HepG2 (cell line): ENCODE measurements around the gene CFAP70. TPM values are rescaled to one million over a fixed set of nuclear protein-coding genes. Genes with fewer than 3 reads are reported as not detected.

Experiments
- ERF ChIP-seq: IDR thresholded peaks from 2 replicates; pipeline ENCODE4 v1.6.1; 2018; ENCODE audit warnings: missing biosample characterization, missing genetic modification reagents
- LBX2 ChIP-seq: sonication (generic); formaldehyde crosslinking; IDR thresholded peaks from 2 replicates; pipeline ENCODE4 v1.5.0; 2020; ENCODE audit warnings: missing genetic modification reagents, mild to moderate bottlenecking, borderline replicate concordance
- NCOA5 ChIP-seq: sonication (generic); formaldehyde crosslinking; IDR thresholded peaks from 2 replicates; pipeline ENCODE4 v1.4.0; 2020; ENCODE audit warnings: missing genetic modification reagents
- PHF5A ChIP-seq: IDR thresholded peaks from one replicate; pipeline ENCODE4 v1.6.1; 2018; ENCODE audit warnings: low read depth, missing genetic modification reagents; ENCODE audit not compliant: unreplicated experiment
- RBM22 ChIP-seq: fragments of 200-400 bp; formaldehyde crosslinking; optimal IDR thresholded peaks from 2 replicates; pipeline ENCODE3; 2017; ENCODE audit warnings: mild to moderate bottlenecking, low read length, moderate library complexity
- REL ChIP-seq: sonication (generic); formaldehyde crosslinking; conservative IDR thresholded peaks from 2 replicates; pipeline ENCODE4 v1.8.0; 2022; ENCODE audit warnings: mild to moderate bottlenecking, missing genetic modification reagents, moderate library complexity
- TIGD3 ChIP-seq: sonication (generic); formaldehyde crosslinking; IDR thresholded peaks from 2 replicates; pipeline ENCODE4 v1.5.1; 2020; ENCODE audit warnings: mild to moderate bottlenecking, missing genetic modification reagents, borderline replicate concordance
- ZBTB21 ChIP-seq: sonication (generic); formaldehyde crosslinking; IDR thresholded peaks from 2 replicates; pipeline ENCODE4 v1.4.0; 2020; ENCODE audit warnings: missing genetic modification reagents
- ZNF232 ChIP-seq: sonication (generic); formaldehyde crosslinking; IDR thresholded peaks from 2 replicates; pipeline ENCODE4 v1.4.0; 2020; ENCODE audit warnings: missing genetic modification reagents, borderline replicate concordance
- ZNF484 ChIP-seq: sonication (generic); formaldehyde crosslinking; IDR thresholded peaks from 2 replicates; pipeline ENCODE4 v1.5.1; 2020; ENCODE audit warnings: mild to moderate bottlenecking, low read depth, missing genetic modification reagents, borderline replicate concordance
- ZNF546 ChIP-seq: sonication (generic); formaldehyde crosslinking; conservative IDR thresholded peaks from 2 replicates; pipeline ENCODE4 v1.8.1; 2023; ENCODE audit warnings: mild to moderate bottlenecking, missing genetic modification reagents
- ZNF577 ChIP-seq: sonication (generic); formaldehyde crosslinking; IDR thresholded peaks from 2 replicates; pipeline ENCODE4 v1.4.0; 2020; ENCODE audit warnings: mild to moderate bottlenecking, low read depth, missing genetic modification reagents, borderline replicate concordance
- ZSCAN21 ChIP-seq: sonication (generic); formaldehyde crosslinking; IDR thresholded peaks from 2 replicates; pipeline ENCODE4 v1.8.0; 2022; ENCODE audit warnings: mild to moderate bottlenecking, missing genetic modification reagents, moderate library complexity, borderline replicate concordance
- polyA plus RNA-seq, 8 experiments: library from polyadenylated mRNA; depleted of rRNA in 3 of 8; stranded (reverse) in 7 of 8; unstranded in 1 of 8; fragments of >200 nt; fragmentation: Illumina TruSeq in 4 of 8; extraction: Trizol in 4 of 8; gene quantifications; 2 replicates each; pipeline versions ENCODE4 v1.2.1 to v1.2.3, GENCODE V29; 2011 to 2016; ENCODE audit warnings: low read depth in 4 of 8, missing spikeins in 1 of 8, mixed read lengths in 1 of 8; ENCODE audit not compliant: insufficient read depth in 1 of 8
- total RNA-seq, 5 experiments: library from RNA; depleted of rRNA; stranded (reverse); fragments of >200 nt; fragmentation: Illumina TruSeq; extraction: Trizol; gene quantifications; 2 replicates each; pipeline ENCODE4 v1.2.3, GENCODE V29; 2016; ENCODE audit warnings: low read depth in 1 of 5
- TF ChIP-seq, protein P1 (sequence below), 2 experiments: sonication (generic) in 1 of 2; formaldehyde crosslinking in 1 of 2; IDR thresholded peaks; 2 replicates each; pipeline versions ENCODE4 v1.6.1 to v1.9.0; 2014 to 2022; ENCODE audit warnings: antibody characterized with exemption in 1 of 2, borderline replicate concordance in 1 of 2, inconsistent platforms in 1 of 2, low read depth in 1 of 2, missing genetic modification reagents in 1 of 2
- TF ChIP-seq, protein P2 (sequence below): sonication (generic); formaldehyde crosslinking; IDR thresholded peaks from 2 replicates; pipeline ENCODE4 v1.5.1; 2020; ENCODE audit warnings: missing genetic modification reagents, mild to moderate bottlenecking, borderline replicate concordance
- TF ChIP-seq, protein P3 (sequence below): sonication (generic); formaldehyde crosslinking; conservative IDR thresholded peaks from 2 replicates; pipeline ENCODE4 v1.4.0; 2020; ENCODE audit warnings: missing genetic modification reagents

The CFAP70 gene
- total and polyA plus RNA-seq, 2 of the 13 experiments (the other 11 are each of a cell fraction or from before 2014, with no cell fraction given): 0.27 to 0.38 TPM

DNA sequence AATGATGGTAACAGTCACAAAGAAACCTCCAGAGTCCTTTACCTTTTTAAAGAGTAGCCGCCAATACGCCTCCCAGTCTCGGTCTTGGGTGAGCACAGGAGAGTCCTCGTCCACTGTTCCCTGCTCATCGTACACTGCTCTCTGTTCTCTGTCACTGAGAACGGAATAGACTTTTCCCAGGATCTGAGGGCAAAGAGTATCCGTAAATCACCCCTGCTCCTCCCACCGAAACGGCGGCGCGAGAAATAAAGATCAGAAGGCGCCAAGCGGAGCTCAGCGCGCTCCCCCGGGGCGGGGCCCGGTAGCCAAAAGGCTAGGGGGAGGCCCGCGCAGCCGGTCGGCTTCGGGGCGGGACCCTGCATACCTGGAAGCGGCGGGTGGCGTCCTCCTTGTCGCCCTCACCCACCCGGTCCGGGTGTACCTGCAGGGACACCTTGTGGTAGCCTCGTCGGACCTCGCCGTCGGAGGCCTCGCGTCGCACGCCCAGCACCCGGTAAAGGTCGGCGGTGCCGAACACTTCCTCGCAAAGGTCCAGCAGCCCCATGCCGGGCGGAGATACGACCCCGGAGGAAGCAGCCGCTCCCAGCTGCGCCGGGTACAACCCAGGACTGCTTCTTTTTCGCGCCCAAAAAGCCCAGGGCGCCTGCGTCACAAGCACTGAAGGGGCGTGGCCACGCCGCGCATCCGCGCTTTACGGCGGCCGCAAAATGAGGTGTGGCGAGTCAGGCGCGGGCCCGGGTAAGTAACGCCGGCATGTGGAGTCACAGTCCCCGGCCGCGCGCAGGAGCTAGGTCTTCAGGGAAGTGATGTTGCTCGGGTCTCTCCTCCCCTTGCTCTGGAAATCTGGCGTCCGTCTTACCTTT, 111.8 kb downstream of the CFAP70 start, which contains the start of gene DNAJC9 (continued):
- TF ChIP-seq, protein P1, sequence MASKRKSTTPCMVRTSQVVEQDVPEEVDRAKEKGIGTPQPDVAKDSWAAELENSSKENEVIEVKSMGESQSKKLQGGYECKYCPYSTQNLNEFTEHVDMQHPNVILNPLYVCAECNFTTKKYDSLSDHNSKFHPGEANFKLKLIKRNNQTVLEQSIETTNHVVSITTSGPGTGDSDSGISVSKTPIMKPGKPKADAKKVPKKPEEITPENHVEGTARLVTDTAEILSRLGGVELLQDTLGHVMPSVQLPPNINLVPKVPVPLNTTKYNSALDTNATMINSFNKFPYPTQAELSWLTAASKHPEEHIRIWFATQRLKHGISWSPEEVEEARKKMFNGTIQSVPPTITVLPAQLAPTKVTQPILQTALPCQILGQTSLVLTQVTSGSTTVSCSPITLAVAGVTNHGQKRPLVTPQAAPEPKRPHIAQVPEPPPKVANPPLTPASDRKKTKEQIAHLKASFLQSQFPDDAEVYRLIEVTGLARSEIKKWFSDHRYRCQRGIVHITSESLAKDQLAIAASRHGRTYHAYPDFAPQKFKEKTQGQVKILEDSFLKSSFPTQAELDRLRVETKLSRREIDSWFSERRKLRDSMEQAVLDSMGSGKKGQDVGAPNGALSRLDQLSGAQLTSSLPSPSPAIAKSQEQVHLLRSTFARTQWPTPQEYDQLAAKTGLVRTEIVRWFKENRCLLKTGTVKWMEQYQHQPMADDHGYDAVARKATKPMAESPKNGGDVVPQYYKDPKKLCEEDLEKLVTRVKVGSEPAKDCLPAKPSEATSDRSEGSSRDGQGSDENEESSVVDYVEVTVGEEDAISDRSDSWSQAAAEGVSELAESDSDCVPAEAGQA (IDR thresholded peaks at IDR 0.05; ENCODE audit: low read depth): no peak
- TF ChIP-seq, protein P1 (CRISPR knock-in tag; IDR thresholded peaks at IDR 0.05; ENCODE audit: borderline replicate concordance): 0 out of 2 replicates have a peak, but pooled peaks have one; percentile 1
- TF ChIP-seq NCOA5 (CRISPR knock-in tag): peak; percentile 87; the same call in 1 of the 2 replicates
- TF ChIP-seq ZNF546 (CRISPR knock-in tag): no peak; the same call in 1 of the 2 replicates
- TF ChIP-seq REL (CRISPR knock-in tag): peak; percentile 78; the same call in 1 of the 2 replicates
- TF ChIP-seq, protein P2, sequence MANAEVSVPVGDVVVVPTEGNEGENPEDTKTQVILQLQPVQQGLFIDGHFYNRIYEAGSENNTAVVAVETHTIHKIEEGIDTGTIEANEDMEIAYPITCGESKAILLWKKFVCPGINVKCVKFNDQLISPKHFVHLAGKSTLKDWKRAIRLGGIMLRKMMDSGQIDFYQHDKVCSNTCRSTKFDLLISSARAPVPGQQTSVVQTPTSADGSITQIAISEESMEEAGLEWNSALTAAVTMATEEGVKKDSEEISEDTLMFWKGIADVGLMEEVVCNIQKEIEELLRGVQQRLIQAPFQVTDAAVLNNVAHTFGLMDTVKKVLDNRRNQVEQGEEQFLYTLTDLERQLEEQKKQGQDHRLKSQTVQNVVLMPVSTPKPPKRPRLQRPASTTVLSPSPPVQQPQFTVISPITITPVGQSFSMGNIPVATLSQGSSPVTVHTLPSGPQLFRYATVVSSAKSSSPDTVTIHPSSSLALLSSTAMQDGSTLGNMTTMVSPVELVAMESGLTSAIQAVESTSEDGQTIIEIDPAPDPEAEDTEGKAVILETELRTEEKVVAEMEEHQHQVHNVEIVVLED (CRISPR knock-in tag): peak; percentile 94
- TF ChIP-seq ZSCAN21 (CRISPR knock-in tag): peak; percentile 89; the same call in 1 of the 2 replicates
- TF ChIP-seq, protein P3, sequence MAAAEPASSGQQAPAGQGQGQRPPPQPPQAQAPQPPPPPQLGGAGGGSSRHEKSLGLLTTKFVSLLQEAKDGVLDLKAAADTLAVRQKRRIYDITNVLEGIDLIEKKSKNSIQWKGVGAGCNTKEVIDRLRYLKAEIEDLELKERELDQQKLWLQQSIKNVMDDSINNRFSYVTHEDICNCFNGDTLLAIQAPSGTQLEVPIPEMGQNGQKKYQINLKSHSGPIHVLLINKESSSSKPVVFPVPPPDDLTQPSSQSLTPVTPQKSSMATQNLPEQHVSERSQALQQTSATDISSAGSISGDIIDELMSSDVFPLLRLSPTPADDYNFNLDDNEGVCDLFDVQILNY: peak; percentile 88
- TF ChIP-seq ZNF577 (CRISPR knock-in tag): no peak
- no peak for TF ChIP-seq TIGD3
- peak; percentile 40 for TF ChIP-seq PHF5A (CRISPR knock-in tag)
- TF ChIP-seq RBM22: peak; percentile 90
- TF ChIP-seq ZNF484 (CRISPR knock-in tag): no peak
- peak; percentile 92 for TF ChIP-seq ERF (CRISPR knock-in tag)
- no peak; the same call in 1 of the 2 replicates for TF ChIP-seq ZNF232
- TF ChIP-seq ZBTB21 (CRISPR knock-in tag): peak; percentile 51
- TF ChIP-seq LBX2 (CRISPR knock-in tag): no peak
